Neuronal stem cell (in vitro differentiated cells): ENCODE results near the gene PKP4.
A peak's percentile ranks its signal among the peaks of the same experiment; 100 is the strongest.

Experiments used
- DNase-seq: peaks from one replicate; pipeline ENCODE4 v3.0.0-alpha.2; 2013; ENCODE audit warnings: low spot score
- H2AFZ ChIP-seq: one replicate; pipeline ENCODE4 v1.6.1; 2013; ENCODE audit warnings: mild to moderate bottlenecking, low read length, inconsistent platforms
- H2AK5ac ChIP-seq: 2 replicates; pipeline ENCODE4 v1.6.1; 2013; ENCODE audit warnings: low read depth, mild to moderate bottlenecking, inconsistent platforms, low read length, moderate library complexity, mixed read lengths
- H2BK120ac ChIP-seq: 2 replicates; pipeline ENCODE4 v1.6.1; 2013; ENCODE audit warnings: low read depth, mild to moderate bottlenecking, inconsistent platforms, low read length, moderate library complexity, mixed read lengths
- H2BK12ac ChIP-seq: one replicate; pipeline ENCODE4 v1.6.1; 2013; ENCODE audit warnings: low read length, inconsistent platforms
- H2BK15ac ChIP-seq: 2 replicates; pipeline ENCODE4 v1.6.1; 2013; ENCODE audit warnings: mild to moderate bottlenecking, low read length, inconsistent platforms, mixed read lengths
- H2BK5ac ChIP-seq: one replicate; pipeline ENCODE4 v1.6.1; 2013; ENCODE audit warnings: inconsistent platforms, mild to moderate bottlenecking, low read length, moderate library complexity
- H3K14ac ChIP-seq: one replicate; pipeline ENCODE4 v1.6.1; 2013; ENCODE audit warnings: low read length, inconsistent platforms
- H3K18ac ChIP-seq: 2 replicates; pipeline ENCODE4 v1.6.1; 2013; ENCODE audit warnings: low read length, inconsistent platforms
- H3K23ac ChIP-seq: 2 replicates; pipeline ENCODE4 v1.6.1; 2013; ENCODE audit warnings: low read depth, mild to moderate bottlenecking, mixed read lengths, low read length, inconsistent platforms; ENCODE audit not compliant: poor library complexity
- H3K27ac ChIP-seq: replicated peaks from 3 replicates; pipeline ENCODE4 v1.5.1; 2013; ENCODE audit warnings: low read length, inconsistent platforms
- H3K27me3 ChIP-seq, 3 experiments: 2 replicates each; pipeline ENCODE4 v1.6.1; 2013; ENCODE audit warnings: low read length in 3 of 3, mild to moderate bottlenecking in 2 of 3, inconsistent platforms in 1 of 3, low read depth in 1 of 3, mixed read lengths in 1 of 3, moderate library complexity in 1 of 3; ENCODE audit not compliant: control insufficient read depth in 3 of 3, insufficient read depth in 3 of 3
- H3K36me3 ChIP-seq, 2 donors: replicated peaks in 1 of 2; 2 replicates each; pipeline ENCODE4 v1.6.1; 2013; ENCODE audit warnings: low read length in 2 of 2; ENCODE audit not compliant: control insufficient read depth in 2 of 2, insufficient read depth in 2 of 2
- H3K4ac ChIP-seq: 2 replicates; pipeline ENCODE4 v1.6.1; 2013; ENCODE audit warnings: inconsistent platforms, mild to moderate bottlenecking, low read length, moderate library complexity
- H3K4me1 ChIP-seq, 2 donors: 1 replicate in 1 of 2; 2 replicates in 1 of 2; pipeline ENCODE4 v1.6.1; 2013; ENCODE audit warnings: low read length in 2 of 2, low read depth in 1 of 2; ENCODE audit not compliant: control insufficient read depth in 2 of 2, insufficient read depth in 1 of 2
- H3K4me2 ChIP-seq: one replicate; pipeline ENCODE4 v1.6.1; 2013; ENCODE audit warnings: mild to moderate bottlenecking, low read length, inconsistent platforms; ENCODE audit not compliant: insufficient read depth, poor library complexity, severe bottlenecking
- H3K4me3 ChIP-seq, 2 donors: 2 replicates each; pipeline ENCODE4 v1.5.1; 2013; ENCODE audit warnings: low read length in 2 of 2, mild to moderate bottlenecking in 2 of 2, inconsistent platforms in 1 of 2, moderate library complexity in 1 of 2
- H3K79me1 ChIP-seq: one replicate; pipeline ENCODE4 v1.6.1; 2013; ENCODE audit warnings: low read depth, mild to moderate bottlenecking, inconsistent platforms, low read length, moderate library complexity
- H3K9ac ChIP-seq: one replicate; pipeline ENCODE4 v1.6.1; 2013; ENCODE audit warnings: mild to moderate bottlenecking, low read depth, low read length, inconsistent platforms; ENCODE audit not compliant: poor library complexity
- H3K9me3 ChIP-seq, 2 donors: replicated peaks in 1 of 2; 2 replicates each; pipeline versions ENCODE3 to v1.6.1; 2013; ENCODE audit warnings: low read length in 2 of 2, mild to moderate bottlenecking in 2 of 2, inconsistent platforms in 1 of 2, low read depth in 1 of 2, mixed read lengths in 1 of 2, moderate library complexity in 1 of 2; ENCODE audit not compliant: control insufficient read depth in 2 of 2, insufficient read depth in 1 of 2
- H4K8ac ChIP-seq: one replicate; pipeline ENCODE4 v1.6.1; 2013; ENCODE audit warnings: low read depth, mild to moderate bottlenecking, inconsistent platforms, low read length, moderate library complexity
- H4K91ac ChIP-seq: one replicate; pipeline ENCODE4 v1.6.1; 2013; ENCODE audit warnings: low read length, low read depth, mild to moderate bottlenecking, inconsistent platforms; ENCODE audit not compliant: poor library complexity
- WGBS, 2 donors: extraction: QIAGEN DNeasy Blood & Tissue Kit; methylation state at CpG; one replicate each; pipeline ENCODE4 v1.1.7; 2013; ENCODE audit warnings: missing lambda C conversion rate in 2 of 2, mixed read lengths in 1 of 2; ENCODE audit not compliant: insufficient read length in 2 of 2, insufficient replicate concordance in 1 of 2; ENCODE audit errors: extremely low coverage in 2 of 2; 5-methylcytosine and 5-hydroxymethylcytosine counted together

PKP4 gene

GRCh38 chr2:158637357-158637756 lies 180.6 kb downstream of the PKP4 start:
- H3K79me1 ChIP-seq, result no peaks in the 10 kb centered on the region
- H2BK12ac ChIP-seq, result no peak overlapping the region
- H4K91ac ChIP-seq, result no peak overlapping the region
- H3K27ac ChIP-seq, result no peak overlapping the region
- H3K4ac ChIP-seq, result no peak overlapping the region
- no peak overlapping the region for H3K18ac ChIP-seq
- no peak for DNase-seq
- H3K23ac ChIP-seq, result no peak overlapping the region
- no peaks in the 10 kb centered on the region for H3K9me3 ChIP-seq
- no peak overlapping the region for H3K4me3 ChIP-seq
- H2AK5ac ChIP-seq, result no peak overlapping the region
- no peak overlapping the region for H3K4me2 ChIP-seq
- H3K9ac ChIP-seq, result no peak overlapping the region
- H2BK5ac ChIP-seq, result no peak overlapping the region
- no peak overlapping the region for H3K14ac ChIP-seq
- no peaks in the 10 kb centered on the region for H3K27me3 ChIP-seq
- WGBS, 2 donors, result no CpG with 5 or more reads among the region's 7 CpGs
- H2BK15ac ChIP-seq, result no peak overlapping the region
- no peak overlapping the region for H2BK120ac ChIP-seq
- H3K4me1 ChIP-seq, result no peaks in the 10 kb centered on the region
- H2AFZ ChIP-seq, result no peak overlapping the region
- H4K8ac ChIP-seq, result no peak overlapping the region
- peaks cover 14 to 66% of the 10 kb centered on the region in 2 donors for H3K36me3 ChIP-seq

DNA sequence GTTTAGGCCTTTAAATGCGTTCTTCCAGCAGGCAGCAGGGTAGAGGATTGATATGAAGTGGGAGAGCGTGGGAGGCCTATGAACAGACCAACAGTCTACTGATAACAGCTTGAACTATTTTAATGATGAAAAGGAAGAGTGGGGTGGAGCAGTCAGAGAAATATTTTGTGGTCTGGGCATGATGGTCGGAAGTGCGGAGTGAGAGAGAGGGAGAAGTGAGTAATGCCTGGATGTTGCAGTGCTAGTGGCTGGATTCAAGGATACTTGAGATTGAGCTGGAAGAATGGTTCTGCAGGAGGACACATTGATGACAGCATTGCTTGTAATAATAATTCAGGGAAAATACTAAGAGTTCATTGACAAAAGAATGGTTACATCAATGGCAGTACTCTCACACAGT lies 187.4 kb downstream of the PKP4 start:
- no peak overlapping the region for H3K4me2 ChIP-seq
- H3K36me3 ChIP-seq, result peaks cover 10 to 32% of the 10 kb centered on the region in 2 donors
- H3K79me1 ChIP-seq, result no peaks in the 10 kb centered on the region
- no peak overlapping the region for H3K23ac ChIP-seq
- H3K14ac ChIP-seq, result no peak overlapping the region
- no peak overlapping the region for H3K9ac ChIP-seq
- no peak overlapping the region for H3K4ac ChIP-seq
- H2AK5ac ChIP-seq, result no peak overlapping the region
- H3K9me3 ChIP-seq, result no peaks in the 10 kb centered on the region
- no peak overlapping the region for H3K4me3 ChIP-seq
- no peak overlapping the region for H2AFZ ChIP-seq
- H2BK120ac ChIP-seq, result no peak overlapping the region
- DNase-seq, result no peak
- H2BK12ac ChIP-seq, result no peak overlapping the region
- 100% methylated on average over 2 of the region's 4 CpGs; no CpG with 5 or more reads in 1 of the 2 donors for WGBS, 2 donors
- H4K8ac ChIP-seq, result no peak overlapping the region
- no peaks in the 10 kb centered on the region for H3K27me3 ChIP-seq
- H4K91ac ChIP-seq, result no peak overlapping the region
- H3K4me1 ChIP-seq, result peaks cover 0 to 6% of the 10 kb centered on the region in 2 donors
- no peak overlapping the region for H2BK15ac ChIP-seq
- no peak overlapping the region for H2BK5ac ChIP-seq
- H3K18ac ChIP-seq, result no peak overlapping the region
- H3K27ac ChIP-seq, result no peak overlapping the region

DNA sequence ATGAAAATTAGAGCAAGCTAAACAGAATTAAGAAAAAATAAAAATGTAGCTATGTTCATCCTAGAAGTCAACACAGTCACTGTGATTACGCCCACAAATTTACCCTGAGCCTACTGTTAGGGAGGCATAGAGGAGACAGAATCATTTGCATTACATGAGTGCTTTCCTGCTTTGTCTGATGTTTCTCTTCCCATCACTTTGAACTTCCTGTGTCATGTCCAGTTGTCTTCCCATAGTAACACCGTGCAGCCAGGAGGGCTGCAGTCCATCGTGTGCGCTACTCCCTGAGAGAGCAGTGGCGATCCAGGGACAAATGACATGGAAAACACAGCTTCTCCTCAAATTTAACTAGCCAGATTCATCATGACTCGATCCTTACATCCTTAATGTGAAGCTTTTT lies 188.5 kb downstream of the PKP4 start:
- Histone ChIP-seq H3K9ac (no peak overlapping the region), H2BK15ac (no peak overlapping the region), H3K9me3 (no peaks in the 10 kb centered on the region), H2AK5ac (no peak overlapping the region), H2BK5ac (no peak overlapping the region), H4K91ac (no peak overlapping the region), H3K4me1 (peaks cover 0 to 6% of the 10 kb centered on the region in 2 donors), H3K79me1 (no peaks in the 10 kb centered on the region), H3K18ac (no peak overlapping the region), H3K4me2 (no peak overlapping the region), H3K14ac (no peak overlapping the region), H3K27ac (no peak overlapping the region), H3K36me3 (peaks cover 10 to 23% of the 10 kb centered on the region in 2 donors), H3K27me3 (no peaks in the 10 kb centered on the region), H2BK120ac (no peak overlapping the region), H2AFZ (peak overlapping the region; percentile 42), H2BK12ac (no peak overlapping the region), H3K4ac (no peak overlapping the region), H3K4me3 (no peak overlapping the region), H3K23ac (no peak overlapping the region), H4K8ac (no peak overlapping the region)
- no CpG with 5 or more reads among the region's 6 CpGs for WGBS, 2 donors
- no peak for DNase-seq

DNA sequence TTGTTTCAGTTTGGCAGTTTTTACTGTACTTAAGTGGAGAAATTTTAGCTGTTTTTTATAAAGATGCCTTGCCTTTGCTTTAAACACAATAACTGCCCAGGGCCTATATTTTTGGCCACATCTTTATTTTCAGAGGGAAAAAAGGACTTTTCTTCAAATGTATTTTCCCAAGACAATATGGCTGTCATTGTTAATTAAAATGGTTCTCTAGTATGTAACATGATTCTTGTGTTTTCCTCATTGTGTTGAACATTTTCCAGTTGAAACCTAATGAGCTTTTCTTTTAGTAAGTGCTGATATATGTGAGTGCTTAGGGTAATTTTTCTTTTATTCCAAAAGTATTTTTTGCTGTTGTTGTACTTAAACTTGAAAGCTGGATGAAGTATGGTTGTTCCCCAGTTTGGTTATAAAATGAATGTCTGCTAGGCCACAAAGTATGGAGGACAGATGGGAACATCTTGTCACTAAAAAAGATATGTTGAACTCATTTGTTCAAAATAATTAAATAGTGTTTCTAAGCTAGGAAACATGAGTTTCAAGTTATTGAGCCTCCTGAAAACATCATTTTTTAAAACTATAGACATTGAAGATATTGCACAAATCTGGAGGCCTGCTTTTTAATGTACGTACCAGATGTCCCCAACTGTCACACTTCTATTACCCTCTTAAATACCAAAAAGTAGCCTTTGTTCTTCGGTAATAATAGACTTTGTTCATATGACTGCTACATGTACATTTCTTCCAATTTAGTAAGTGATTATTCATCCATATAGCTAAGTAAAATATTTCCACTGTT lies 190.9 kb downstream of the PKP4 start:
- no peak overlapping the region for H2BK15ac ChIP-seq
- H3K4me3 ChIP-seq, result no peak overlapping the region
- no peak overlapping the region for H3K18ac ChIP-seq
- H3K4ac ChIP-seq, result no peak overlapping the region
- no peak overlapping the region for H3K14ac ChIP-seq
- H2BK5ac ChIP-seq, result no peak overlapping the region
- H4K8ac ChIP-seq, result no peak overlapping the region
- no peaks in the 10 kb centered on the region for H3K79me1 ChIP-seq
- no peak overlapping the region for H2AFZ ChIP-seq
- peaks cover 0 to 6% of the 10 kb centered on the region in 2 donors for H3K4me1 ChIP-seq
- DNase-seq, result no peak
- H3K27ac ChIP-seq, result no peak overlapping the region
- WGBS, 2 donors, result no CpG with 5 or more reads among the region's 2 CpGs
- H3K23ac ChIP-seq, result no peak overlapping the region
- H4K91ac ChIP-seq, result no peak overlapping the region
- peaks cover 7 to 13% of the 10 kb centered on the region in 2 donors for H3K36me3 ChIP-seq
- no peaks in the 10 kb centered on the region for H3K9me3 ChIP-seq
- no peak overlapping the region for H2BK120ac ChIP-seq
- no peak overlapping the region for H2BK12ac ChIP-seq
- no peak overlapping the region for H2AK5ac ChIP-seq
- no peaks in the 10 kb centered on the region for H3K27me3 ChIP-seq
- H3K4me2 ChIP-seq, result no peak overlapping the region
- no peak overlapping the region for H3K9ac ChIP-seq
